GM21786 (cell line): ENCODE measurements around the gene ELK1.

ENCODE experiments used
- ATAC-seq: cut with Tn5 transposase; IDR thresholded peaks from one replicate; pipeline ENCODE4 v1.9.1; 2021; ENCODE audit not compliant: unreplicated experiment

The ELK1 gene

GRCh38 chrX:47646636-47647035, 3.7 kb downstream of the ELK1 start:
- no peak for ATAC-seq

- ATAC-seq = no peak
Measured at GRCh38 chrX:47645530-47645929, 4.8 kb downstream of the ELK1 start.

GRCh38 chrX:47644557-47645091, 5.7 kb downstream of the ELK1 start:
- ATAC-seq = no peak

- no peak for ATAC-seq
Measured at GRCh38 chrX:47643926-47644325, 6.4 kb downstream of the ELK1 start.

GRCh38 chrX:47638816-47639215, 11.5 kb downstream of the ELK1 start:
- no peak for ATAC-seq

GRCh38 chrX:47637546-47638195, 12.7 kb downstream of the ELK1 start:
- ATAC-seq = peak; percentile 80

- no peak for ATAC-seq
Measured at GRCh38 chrX:47634871-47635575, 15.3 kb downstream of the ELK1 start.

- ATAC-seq = no peak
Measured at GRCh38 chrX:47633689-47634590, 16.4 kb downstream of the ELK1 start.

GRCh38 chrX:47632666-47633065, 17.7 kb downstream of the ELK1 start:
- ATAC-seq = no peak

GRCh38 chrX:47631676-47632075, 18.7 kb downstream of the ELK1 start:
- no peak for ATAC-seq

GRCh38 chrX:47629419-47630200, 20.8 kb downstream of the ELK1 start, which contains the start of gene CFP:
CFP (minus strand) TSS chrX:47629930; CDS start chrX:47629844, 86 bp downstream.
- no peak for ATAC-seq

- no peak for ATAC-seq
Measured at GRCh38 chrX:47628982-47629381, 21.4 kb downstream of the ELK1 start.

- ATAC-seq = no peak
Measured at GRCh38 chrX:47625365-47625764, 25.0 kb downstream of the ELK1 start.

- ATAC-seq = no peak
Measured at GRCh38 chrX:47623540-47624027, 26.8 kb downstream of the ELK1 start.

- no peak for ATAC-seq
Measured at GRCh38 chrX:47621851-47622250, 28.5 kb downstream of the ELK1 start.

- no peak for ATAC-seq
Measured at GRCh38 chrX:47620303-47620685, 30.1 kb downstream of the ELK1 start.

- ATAC-seq = no peak
Measured at GRCh38 chrX:47619486-47620302, 30.7 kb downstream of the ELK1 start, which contains the start of gene SYN1. SYN1 (minus strand) TSS chrX:47619857; CDS start chrX:47619728, 129 bp downstream.

- no peak for ATAC-seq
Measured at GRCh38 chrX:47618923-47619485, 31.4 kb downstream of the ELK1 start.

- ATAC-seq = no peak
Measured at GRCh38 chrX:47614618-47615017, 35.7 kb downstream of the ELK1 start.
